ENCODE measurements around the gene SWAP70.

The SWAP70 gene

DNA sequence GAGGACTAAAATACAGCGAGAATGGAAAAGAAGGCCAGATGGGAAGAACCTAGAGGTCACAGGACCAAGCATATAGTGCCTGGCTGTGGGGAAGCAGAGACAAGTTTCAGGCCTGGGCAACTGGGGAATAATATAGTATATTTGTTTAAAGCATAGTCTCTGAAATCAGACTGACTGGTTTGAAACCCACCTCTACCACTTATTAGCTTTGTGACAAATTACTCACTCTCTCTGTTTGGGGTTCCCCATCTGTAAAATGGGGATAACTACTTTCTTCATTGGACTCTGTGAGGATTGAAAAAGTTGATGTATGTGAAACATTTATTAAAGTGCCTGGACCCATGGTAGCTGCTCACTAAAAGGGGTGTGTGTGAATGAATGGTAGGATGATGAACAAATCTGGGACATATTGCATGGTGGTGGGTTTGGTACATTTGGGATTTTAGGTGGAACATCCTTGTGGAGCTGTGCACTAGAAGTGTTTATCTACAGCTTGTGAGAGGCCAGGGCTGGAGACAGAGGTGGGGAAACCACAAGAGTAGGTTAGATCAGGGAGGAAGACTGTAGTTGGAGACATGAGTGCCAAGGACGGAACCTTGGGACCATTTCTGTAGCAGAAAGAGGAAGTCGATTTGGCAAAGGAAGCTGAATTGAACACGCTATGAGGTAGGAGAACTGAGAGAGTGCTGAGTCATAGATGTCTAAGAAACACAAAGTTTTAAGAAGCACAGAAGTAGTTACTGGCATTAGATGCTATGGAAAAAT, 52.6 kb downstream of the SWAP70 start:
- TF ChIP-seq CSDC2 (CRISPR knock-in tag; IDR thresholded peaks at IDR 0.05) (no peak), ZNF8 (CRISPR knock-in tag; IDR thresholded peaks at IDR 0.05) (no peak), SNAI2 (CRISPR knock-in tag; IDR thresholded peaks at IDR 0.05) (no peak), ZNF565 (CRISPR knock-in tag; conservative IDR thresholded peaks at IDR 0.05; ENCODE audit: low read depth) (no peak), ZNF70 (CRISPR knock-in tag; IDR thresholded peaks at IDR 0.05) (no peak), ISL1 (CRISPR knock-in tag; IDR thresholded peaks at IDR 0.05) (no peak), BACH2 (CRISPR knock-in tag; IDR thresholded peaks at IDR 0.05; ENCODE audit: borderline replicate concordance) (no peak), TOX (CRISPR knock-in tag; IDR thresholded peaks at IDR 0.05; ENCODE audit: borderline replicate concordance) (no peak), ESRRG (CRISPR knock-in tag; IDR thresholded peaks at IDR 0.05) (no peak), ZFP3 (CRISPR knock-in tag; IDR thresholded peaks at IDR 0.05) (no peak), OSR1 (CRISPR knock-in tag; IDR thresholded peaks at IDR 0.05) (no peak), ZC3H10 (CRISPR knock-in tag; IDR thresholded peaks at IDR 0.05) (no peak), RARB (CRISPR knock-in tag; IDR thresholded peaks at IDR 0.05) (no peak), PPARA (CRISPR knock-in tag; IDR thresholded peaks at IDR 0.05; ENCODE audit: borderline replicate concordance) (no peak), ZFP30 (CRISPR knock-in tag; IDR thresholded peaks at IDR 0.05) (no peak)
- TF ChIP-seq, protein P1, sequence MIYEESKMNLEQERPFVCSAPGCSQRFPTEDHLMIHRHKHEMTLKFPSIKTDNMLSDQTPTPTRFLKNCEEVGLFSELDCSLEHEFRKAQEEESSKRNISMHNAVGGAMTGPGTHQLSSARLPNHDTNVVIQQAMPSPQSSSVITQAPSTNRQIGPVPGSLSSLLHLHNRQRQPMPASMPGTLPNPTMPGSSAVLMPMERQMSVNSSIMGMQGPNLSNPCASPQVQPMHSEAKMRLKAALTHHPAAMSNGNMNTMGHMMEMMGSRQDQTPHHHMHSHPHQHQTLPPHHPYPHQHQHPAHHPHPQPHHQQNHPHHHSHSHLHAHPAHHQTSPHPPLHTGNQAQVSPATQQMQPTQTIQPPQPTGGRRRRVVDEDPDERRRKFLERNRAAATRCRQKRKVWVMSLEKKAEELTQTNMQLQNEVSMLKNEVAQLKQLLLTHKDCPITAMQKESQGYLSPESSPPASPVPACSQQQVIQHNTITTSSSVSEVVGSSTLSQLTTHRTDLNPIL (CRISPR knock-in tag; IDR thresholded peaks at IDR 0.05; ENCODE audit: low read depth) = no peak
- TF ChIP-seq, protein P2, sequence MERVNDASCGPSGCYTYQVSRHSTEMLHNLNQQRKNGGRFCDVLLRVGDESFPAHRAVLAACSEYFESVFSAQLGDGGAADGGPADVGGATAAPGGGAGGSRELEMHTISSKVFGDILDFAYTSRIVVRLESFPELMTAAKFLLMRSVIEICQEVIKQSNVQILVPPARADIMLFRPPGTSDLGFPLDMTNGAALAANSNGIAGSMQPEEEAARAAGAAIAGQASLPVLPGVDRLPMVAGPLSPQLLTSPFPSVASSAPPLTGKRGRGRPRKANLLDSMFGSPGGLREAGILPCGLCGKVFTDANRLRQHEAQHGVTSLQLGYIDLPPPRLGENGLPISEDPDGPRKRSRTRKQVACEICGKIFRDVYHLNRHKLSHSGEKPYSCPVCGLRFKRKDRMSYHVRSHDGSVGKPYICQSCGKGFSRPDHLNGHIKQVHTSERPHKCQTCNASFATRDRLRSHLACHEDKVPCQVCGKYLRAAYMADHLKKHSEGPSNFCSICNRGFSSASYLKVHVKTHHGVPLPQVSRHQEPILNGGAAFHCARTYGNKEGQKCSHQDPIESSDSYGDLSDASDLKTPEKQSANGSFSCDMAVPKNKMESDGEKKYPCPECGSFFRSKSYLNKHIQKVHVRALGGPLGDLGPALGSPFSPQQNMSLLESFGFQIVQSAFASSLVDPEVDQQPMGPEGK (CRISPR knock-in tag; IDR thresholded peaks at IDR 0.05; ENCODE audit: borderline replicate concordance) = no peak
- TF ChIP-seq, protein P3, sequence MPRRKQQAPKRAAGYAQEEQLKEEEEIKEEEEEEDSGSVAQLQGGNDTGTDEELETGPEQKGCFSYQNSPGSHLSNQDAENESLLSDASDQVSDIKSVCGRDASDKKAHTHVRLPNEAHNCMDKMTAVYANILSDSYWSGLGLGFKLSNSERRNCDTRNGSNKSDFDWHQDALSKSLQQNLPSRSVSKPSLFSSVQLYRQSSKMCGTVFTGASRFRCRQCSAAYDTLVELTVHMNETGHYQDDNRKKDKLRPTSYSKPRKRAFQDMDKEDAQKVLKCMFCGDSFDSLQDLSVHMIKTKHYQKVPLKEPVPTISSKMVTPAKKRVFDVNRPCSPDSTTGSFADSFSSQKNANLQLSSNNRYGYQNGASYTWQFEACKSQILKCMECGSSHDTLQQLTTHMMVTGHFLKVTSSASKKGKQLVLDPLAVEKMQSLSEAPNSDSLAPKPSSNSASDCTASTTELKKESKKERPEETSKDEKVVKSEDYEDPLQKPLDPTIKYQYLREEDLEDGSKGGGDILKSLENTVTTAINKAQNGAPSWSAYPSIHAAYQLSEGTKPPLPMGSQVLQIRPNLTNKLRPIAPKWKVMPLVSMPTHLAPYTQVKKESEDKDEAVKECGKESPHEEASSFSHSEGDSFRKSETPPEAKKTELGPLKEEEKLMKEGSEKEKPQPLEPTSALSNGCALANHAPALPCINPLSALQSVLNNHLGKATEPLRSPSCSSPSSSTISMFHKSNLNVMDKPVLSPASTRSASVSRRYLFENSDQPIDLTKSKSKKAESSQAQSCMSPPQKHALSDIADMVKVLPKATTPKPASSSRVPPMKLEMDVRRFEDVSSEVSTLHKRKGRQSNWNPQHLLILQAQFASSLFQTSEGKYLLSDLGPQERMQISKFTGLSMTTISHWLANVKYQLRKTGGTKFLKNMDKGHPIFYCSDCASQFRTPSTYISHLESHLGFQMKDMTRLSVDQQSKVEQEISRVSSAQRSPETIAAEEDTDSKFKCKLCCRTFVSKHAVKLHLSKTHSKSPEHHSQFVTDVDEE (CRISPR knock-in tag; IDR thresholded peaks at IDR 0.05) = no peak
- ATAC-seq = peak; percentile 80

DNA sequence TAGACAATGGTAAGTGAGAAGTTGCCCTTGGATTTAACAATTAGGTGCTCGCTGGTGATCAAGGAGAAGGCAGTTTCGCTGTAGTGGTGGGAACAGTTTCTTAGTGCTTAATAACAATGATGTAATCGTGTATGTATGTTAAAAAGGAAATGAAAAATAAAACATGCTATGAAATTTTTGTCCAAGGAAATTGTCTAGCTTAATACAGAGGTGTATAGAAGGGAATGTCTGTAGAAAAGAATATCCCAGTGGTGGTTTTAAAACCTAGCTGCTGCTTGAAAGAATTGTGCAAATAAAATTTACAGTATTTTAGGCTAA, 53.1 kb downstream of the SWAP70 start:
- peak; percentile 21; the same call in 2 of the 3 replicates for ATAC-seq
- TF ChIP-seq RARB (CRISPR knock-in tag; IDR thresholded peaks at IDR 0.05) = no peak

DNA sequence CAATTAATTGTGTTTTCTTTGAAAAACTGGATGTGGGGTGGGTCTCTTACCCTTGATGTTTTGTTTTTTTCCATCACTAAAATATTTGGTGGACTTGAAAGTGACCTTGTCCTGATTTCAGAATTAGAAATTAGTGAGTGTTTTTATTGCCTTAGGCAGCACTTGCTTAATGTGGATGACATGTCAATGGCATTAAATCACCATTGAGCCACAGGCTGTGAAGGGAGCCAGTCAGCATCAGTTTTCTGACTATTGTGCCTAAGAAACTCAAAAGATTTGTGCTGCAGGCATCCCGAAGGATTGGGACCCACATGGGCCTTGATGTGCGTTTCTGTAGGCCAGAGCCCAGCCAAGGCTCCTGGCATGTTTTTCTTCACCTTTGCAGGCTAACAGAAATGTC, 53.8 kb downstream of the SWAP70 start:
- no peak for ATAC-seq
- TF ChIP-seq TOX (CRISPR knock-in tag; IDR thresholded peaks at IDR 0.05; ENCODE audit: borderline replicate concordance) (no peak), PPARA (CRISPR knock-in tag; IDR thresholded peaks at IDR 0.05; ENCODE audit: borderline replicate concordance) (no peak), TCF4 (CRISPR knock-in tag; IDR thresholded peaks at IDR 0.05; ENCODE audit: borderline replicate concordance) (no peak), RARB (CRISPR knock-in tag; IDR thresholded peaks at IDR 0.05) (no peak), ZC3H10 (CRISPR knock-in tag; IDR thresholded peaks at IDR 0.05) (no peak)
- TF ChIP-seq, protein P2 (CRISPR knock-in tag; IDR thresholded peaks at IDR 0.05; ENCODE audit: borderline replicate concordance) = no peak
- TF ChIP-seq, protein P4, sequence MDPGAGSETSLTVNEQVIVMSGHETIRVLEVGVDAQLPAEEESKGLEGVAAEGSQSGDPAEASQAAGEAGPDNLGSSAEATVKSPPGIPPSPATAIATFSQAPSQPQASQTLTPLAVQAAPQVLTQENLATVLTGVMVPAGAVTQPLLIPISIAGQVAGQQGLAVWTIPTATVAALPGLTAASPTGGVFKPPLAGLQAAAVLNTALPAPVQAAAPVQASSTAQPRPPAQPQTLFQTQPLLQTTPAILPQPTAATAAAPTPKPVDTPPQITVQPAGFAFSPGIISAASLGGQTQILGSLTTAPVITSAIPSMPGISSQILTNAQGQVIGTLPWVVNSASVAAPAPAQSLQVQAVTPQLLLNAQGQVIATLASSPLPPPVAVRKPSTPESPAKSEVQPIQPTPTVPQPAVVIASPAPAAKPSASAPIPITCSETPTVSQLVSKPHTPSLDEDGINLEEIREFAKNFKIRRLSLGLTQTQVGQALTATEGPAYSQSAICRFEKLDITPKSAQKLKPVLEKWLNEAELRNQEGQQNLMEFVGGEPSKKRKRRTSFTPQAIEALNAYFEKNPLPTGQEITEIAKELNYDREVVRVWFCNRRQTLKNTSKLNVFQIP (CRISPR knock-in tag; IDR thresholded peaks at IDR 0.05; ENCODE audit: borderline replicate concordance, low read depth) = no peak
- TF ChIP-seq, protein P5, sequence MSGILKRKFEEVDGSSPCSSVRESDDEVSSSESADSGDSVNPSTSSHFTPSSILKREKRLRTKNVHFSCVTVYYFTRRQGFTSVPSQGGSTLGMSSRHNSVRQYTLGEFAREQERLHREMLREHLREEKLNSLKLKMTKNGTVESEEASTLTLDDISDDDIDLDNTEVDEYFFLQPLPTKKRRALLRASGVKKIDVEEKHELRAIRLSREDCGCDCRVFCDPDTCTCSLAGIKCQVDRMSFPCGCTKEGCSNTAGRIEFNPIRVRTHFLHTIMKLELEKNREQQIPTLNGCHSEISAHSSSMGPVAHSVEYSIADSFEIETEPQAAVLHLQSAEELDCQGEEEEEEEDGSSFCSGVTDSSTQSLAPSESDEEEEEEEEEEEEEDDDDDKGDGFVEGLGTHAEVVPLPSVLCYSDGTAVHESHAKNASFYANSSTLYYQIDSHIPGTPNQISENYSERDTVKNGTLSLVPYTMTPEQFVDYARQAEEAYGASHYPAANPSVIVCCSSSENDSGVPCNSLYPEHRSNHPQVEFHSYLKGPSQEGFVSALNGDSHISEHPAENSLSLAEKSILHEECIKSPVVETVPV (CRISPR knock-in tag; IDR thresholded peaks at IDR 0.05) = no peak
